A673 (cell line): ENCODE data around the gene MYO7A. TPM values are rescaled to one million over a fixed set of nuclear protein-coding genes. Genes with fewer than 3 reads are reported as not detected.

Source experiments
- BruUV-seq: library from RNA; stranded (reverse); fragments of 400-500 nt; replicated peaks from 2 replicates; lab custom pipeline; 2021; lab: Mats Ljungman, UMichigan
- CTCF ChIA-PET: fragments of 300-600 bp; sonication (Branson Sonifier 250); formaldehyde crosslinking; loops from one replicate; lab custom pipeline; 2022; ENCODE audit warnings: antibody characterized with exemption; lab: Charles Lee
- POLR2A ChIA-PET: fragments of 300-600 bp; sonication (Branson Sonifier 250); formaldehyde crosslinking; loops from one replicate; lab custom pipeline; 2022; ENCODE audit warnings: antibody characterized with exemption; ENCODE audit not compliant: low non-redundant PET; lab: Charles Lee
- DNase-seq: peaks from one replicate; pipeline ENCODE4 v3.0.0-alpha.2; 2015; ENCODE audit warnings: low spot score
- H3K27ac ChIP-seq: fragments of 200-600 bp; sonication (generic); 2 replicates; pipeline ENCODE4 v1.5.1; 2016; ENCODE audit warnings: mixed run types, low read depth, mild to moderate bottlenecking, mixed read lengths, antibody characterized with exemption, low read length; ENCODE audit not compliant: poor library complexity, severe bottlenecking
- H3K27me3 ChIP-seq: fragments of 200-600 bp; sonication (generic); replicated peaks from 2 replicates; pipeline ENCODE4 v1.6.1; 2017; ENCODE audit warnings: mixed run types, low read depth, mild to moderate bottlenecking, mixed read lengths, antibody characterized with exemption, low read length; ENCODE audit not compliant: insufficient read depth, poor library complexity
- H3K36me3 ChIP-seq: fragments of 200-600 bp; sonication (generic); 2 replicates; pipeline ENCODE4 v1.6.1; 2016; ENCODE audit warnings: mixed run types, mild to moderate bottlenecking, mixed read lengths, antibody characterized with exemption, low read length; ENCODE audit not compliant: insufficient read depth, poor library complexity, severe bottlenecking
- H3K4me1 ChIP-seq: fragments of 200-600 bp; sonication (generic); 2 replicates; pipeline ENCODE4 v1.6.1; 2017; ENCODE audit warnings: mixed run types, mild to moderate bottlenecking, mixed read lengths, antibody characterized with exemption, low read length; ENCODE audit not compliant: insufficient read depth, poor library complexity, severe bottlenecking
- H3K4me3 ChIP-seq: fragments of 200-600 bp; sonication (generic); 2 replicates; pipeline ENCODE4 v1.5.1; 2016; ENCODE audit warnings: low read depth, mixed run types, mild to moderate bottlenecking, mixed read lengths, low read length; ENCODE audit not compliant: poor library complexity, severe bottlenecking
- H3K9me3 ChIP-seq: fragments of 200-600 bp; sonication (generic); 2 replicates; pipeline ENCODE4 v1.6.1; 2016; ENCODE audit warnings: mixed run types, low read depth, mild to moderate bottlenecking, mixed read lengths, antibody characterized with exemption, low read length; ENCODE audit not compliant: poor library complexity, severe bottlenecking
- EZH2 ChIP-seq: fragments of 200-600 bp; sonication (generic); IDR thresholded peaks from 2 replicates; pipeline ENCODE4 v1.6.1; 2017; ENCODE audit warnings: borderline replicate concordance, low read depth, mild to moderate bottlenecking, mixed read lengths, antibody characterized with exemption, low read length; ENCODE audit not compliant: poor library complexity, severe bottlenecking
- intact Hi-C: fragments of 100-400 bp; cut with micrococcal nuclease; formaldehyde crosslinking; loops from one replicate; pipeline ENCODE4 v1.10.0; 2022; ENCODE audit not compliant: unreplicated experiment
- total RNA-seq: library from RNA; stranded (reverse); gene quantifications from 2 replicates; pipeline ENCODE4 v1.2.3, GENCODE V29; 2021
- TF ChIP-seq, protein P1 (sequence below): fragments of 300-800, 200-600 bp; sonication (generic); conservative IDR thresholded peaks from 2 replicates; pipeline ENCODE4 v1.5.1; 2017; ENCODE audit warnings: low read depth, mild to moderate bottlenecking, antibody characterized with exemption, low read length, moderate library complexity, mixed read lengths

The MYO7A gene
- total RNA-seq, 1 experiment from 2014 or later, result not detected

DNA sequence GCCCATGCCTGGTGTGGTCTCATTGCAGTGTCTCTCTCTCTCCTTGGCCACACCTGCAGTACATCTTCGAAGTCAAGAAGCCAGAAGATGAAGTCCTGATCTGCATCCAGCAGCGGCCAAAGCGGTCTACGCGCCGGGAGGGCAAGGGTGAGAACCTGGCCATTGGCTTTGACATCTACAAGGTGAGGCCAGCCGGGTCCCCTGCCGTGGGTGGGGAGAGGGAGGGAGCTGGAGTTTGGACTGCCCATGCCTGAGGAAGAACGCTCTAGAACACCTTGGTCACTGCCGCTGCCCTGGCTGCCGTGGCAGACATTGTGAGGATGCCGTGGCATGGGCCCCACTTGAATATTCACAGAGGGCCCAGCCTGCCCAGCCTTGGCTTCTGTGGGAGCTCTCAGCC is 9.1 kb upstream of the MYO7A start:
- TF ChIP-seq, protein P1, sequence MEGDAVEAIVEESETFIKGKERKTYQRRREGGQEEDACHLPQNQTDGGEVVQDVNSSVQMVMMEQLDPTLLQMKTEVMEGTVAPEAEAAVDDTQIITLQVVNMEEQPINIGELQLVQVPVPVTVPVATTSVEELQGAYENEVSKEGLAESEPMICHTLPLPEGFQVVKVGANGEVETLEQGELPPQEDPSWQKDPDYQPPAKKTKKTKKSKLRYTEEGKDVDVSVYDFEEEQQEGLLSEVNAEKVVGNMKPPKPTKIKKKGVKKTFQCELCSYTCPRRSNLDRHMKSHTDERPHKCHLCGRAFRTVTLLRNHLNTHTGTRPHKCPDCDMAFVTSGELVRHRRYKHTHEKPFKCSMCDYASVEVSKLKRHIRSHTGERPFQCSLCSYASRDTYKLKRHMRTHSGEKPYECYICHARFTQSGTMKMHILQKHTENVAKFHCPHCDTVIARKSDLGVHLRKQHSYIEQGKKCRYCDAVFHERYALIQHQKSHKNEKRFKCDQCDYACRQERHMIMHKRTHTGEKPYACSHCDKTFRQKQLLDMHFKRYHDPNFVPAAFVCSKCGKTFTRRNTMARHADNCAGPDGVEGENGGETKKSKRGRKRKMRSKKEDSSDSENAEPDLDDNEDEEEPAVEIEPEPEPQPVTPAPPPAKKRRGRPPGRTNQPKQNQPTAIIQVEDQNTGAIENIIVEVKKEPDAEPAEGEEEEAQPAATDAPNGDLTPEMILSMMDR, result no peak
- TF ChIP-seq EZH2, result no peak
- Histone ChIP-seq H3K27me3 (no peaks in the 10 kb centered on the region), H3K4me1 (no peaks in the 10 kb centered on the region), H3K4me3 (no peak overlapping the region), H3K36me3 (no peaks in the 10 kb centered on the region), H3K27ac (no peak overlapping the region), H3K9me3 (no peaks in the 10 kb centered on the region)
- intact Hi-C loops, result no loop called here
- CTCF ChIA-PET, result no interaction called here
- POLR2A ChIA-PET, result no interaction called here
- no peak for DNase-seq
- no TSS peak for BruUV-seq

DNA sequence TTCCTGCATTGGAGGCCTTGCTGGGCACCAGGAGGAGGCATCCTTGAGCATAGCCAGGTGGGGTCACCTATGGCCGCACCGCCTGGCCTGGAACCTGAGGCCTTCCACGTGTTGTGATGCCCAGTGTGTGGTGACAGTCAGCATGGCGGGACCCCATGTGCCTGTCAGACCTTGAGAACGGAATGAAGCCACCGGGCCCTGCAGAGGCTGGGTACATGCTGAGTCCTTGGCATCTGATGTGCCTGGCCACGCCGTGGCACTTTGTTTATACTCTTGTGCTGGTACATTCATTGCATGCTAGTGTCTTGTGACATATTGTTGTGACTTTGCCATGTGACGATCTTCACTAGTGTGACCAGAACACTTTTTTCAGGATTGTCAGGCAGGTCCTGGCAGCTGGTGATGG is 8.5 kb upstream of the MYO7A start:
- Histone ChIP-seq H3K27ac (no peak overlapping the region), H3K4me3 (no peak overlapping the region), H3K27me3 (no peaks in the 10 kb centered on the region), H3K36me3 (no peaks in the 10 kb centered on the region), H3K4me1 (no peaks in the 10 kb centered on the region), H3K9me3 (no peaks in the 10 kb centered on the region)
- POLR2A ChIA-PET, result no interaction called here
- BruUV-seq, result no TSS peak
- TF ChIP-seq EZH2, result no peak
- DNase-seq, result no peak
- intact Hi-C loops, result no loop called here
- CTCF ChIA-PET, result no interaction called here

DNA sequence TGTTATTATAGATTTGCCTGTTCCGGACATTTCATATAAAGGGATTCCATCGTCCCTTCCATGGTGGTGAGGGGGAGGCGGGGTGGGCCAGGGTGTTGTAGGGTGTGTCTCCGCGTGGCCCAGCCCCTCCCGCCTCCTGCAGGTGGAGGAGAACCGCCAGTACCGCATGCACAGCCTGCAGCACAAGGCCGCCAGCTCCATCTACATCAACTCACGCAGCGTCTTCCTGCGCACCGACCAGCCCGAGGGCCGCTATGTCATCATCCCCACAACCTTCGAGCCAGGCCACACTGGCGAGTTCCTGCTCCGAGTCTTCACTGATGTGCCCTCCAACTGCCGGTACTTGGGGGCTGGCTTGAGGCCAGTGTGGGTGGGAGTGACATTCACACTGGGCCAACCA is 7.5 kb upstream of the MYO7A start:
- Histone ChIP-seq H3K27me3 (no peaks in the 10 kb centered on the region), H3K4me1 (no peaks in the 10 kb centered on the region), H3K9me3 (no peaks in the 10 kb centered on the region), H3K27ac (no peak overlapping the region), H3K36me3 (no peaks in the 10 kb centered on the region), H3K4me3 (no peak overlapping the region)
- CTCF ChIA-PET, result interaction anchor here (0.6 kb wide), 1 partner anchor 73 kb away, joined by 8 read pairs; no protein-coding TSS in a partner anchor
- POLR2A ChIA-PET, result no interaction called here
- DNase-seq, result no peak
- intact Hi-C loops, result no loop called here
- BruUV-seq, result no TSS peak
- TF ChIP-seq, protein P1, result no peak

DNA sequence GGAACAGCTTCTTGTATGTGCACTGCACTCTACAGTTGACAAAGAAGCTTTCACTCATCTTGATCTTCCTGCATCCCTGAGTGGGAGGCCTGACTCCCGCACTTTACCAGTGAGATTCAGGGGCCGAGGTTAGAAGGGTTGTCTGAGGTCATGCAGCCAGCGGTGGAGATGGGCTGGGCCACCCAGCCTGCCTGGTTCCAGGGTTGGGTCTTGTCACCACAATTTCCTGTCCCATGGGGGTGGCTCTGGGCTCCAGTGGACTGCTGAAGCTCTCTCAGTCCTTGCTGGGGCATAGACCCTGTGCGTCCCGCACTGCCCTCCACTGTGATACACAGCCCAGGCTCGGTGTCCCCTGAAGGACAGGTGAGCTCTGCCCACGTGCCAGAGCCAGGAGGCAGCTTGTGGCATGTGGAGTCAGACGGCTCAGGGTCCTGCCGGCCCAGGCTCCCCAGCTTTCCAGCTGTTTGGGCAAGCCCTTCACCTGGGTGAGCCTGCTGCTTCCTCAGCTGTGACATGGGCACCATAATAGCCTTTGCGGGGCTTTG is 6.9 kb upstream of the MYO7A start:
- no peaks in the 10 kb centered on the region for H3K9me3 ChIP-seq
- BruUV-seq, result no TSS peak

More for the DNA sequence above, 6.9 kb upstream of the MYO7A start:
- no peaks in the 10 kb centered on the region for H3K36me3 ChIP-seq
- no peak overlapping the region for H3K4me3 ChIP-seq
- H3K27ac ChIP-seq, result no peak overlapping the region
- ChIA-PET POLR2A (no interaction called here), CTCF (interaction anchor here (0.6 kb wide), 1 partner anchor 74 kb away, joined by 8 read pairs; no protein-coding TSS in a partner anchor)
- no peaks in the 10 kb centered on the region for H3K4me1 ChIP-seq
- intact Hi-C loops, result no loop called here
- H3K27me3 ChIP-seq, result no peaks in the 10 kb centered on the region
- TF ChIP-seq, protein P1, result no peak
- no peak for TF ChIP-seq EZH2
- no peak for DNase-seq
